K562 (cell line): ENCODE results near the gene NDUFAF3. TPM values are rescaled to one million over a fixed set of nuclear protein-coding genes. Genes with fewer than 3 reads are reported as not detected.

Experiments used
- ASH1L ChIP-seq: fragments of 450-650 bp; IDR thresholded peaks from 2 replicates; pipeline ENCODE4 v1.6.1; 2018; ENCODE audit warnings: borderline replicate concordance, mild to moderate bottlenecking, low read depth; ENCODE audit not compliant: partially characterized antibody
- CAMTA2 ChIP-seq: fragments of 250-450 bp; sonication (Bioruptor Pico); conservative IDR thresholded peaks from 2 replicates; pipeline ENCODE4 v1.5.1; 2022
- CCAR2 ChIP-seq: fragments of 200-400 bp; formaldehyde crosslinking; IDR thresholded peaks from 2 replicates; pipeline ENCODE4 v1.6.1; 2017; ENCODE audit warnings: mild to moderate bottlenecking, low read depth, low read length
- FOS ChIP-seq: IDR thresholded peaks from 3 replicates; pipeline ENCODE4 v1.6.1; 2011; ENCODE audit not compliant: insufficient read length; ENCODE audit errors: extremely low read depth
- KAT8 ChIP-seq: fragments of 450-650 bp; IDR thresholded peaks from 2 replicates; pipeline ENCODE4 v1.6.1; 2016; ENCODE audit warnings: low read depth, mild to moderate bottlenecking
- MEIS2 ChIP-seq: fragments of 450-650 bp; IDR thresholded peaks from 2 replicates; pipeline ENCODE4 v1.6.1; 2014; ENCODE audit warnings: mild to moderate bottlenecking; ENCODE audit not compliant: partially characterized antibody
- POU5F1 ChIP-seq: fragments of 150-350 bp; IDR thresholded peaks from 2 replicates; pipeline ENCODE4 v1.6.1; 2014; ENCODE audit warnings: borderline replicate concordance, low read length, low read depth, mild to moderate bottlenecking; ENCODE audit not compliant: partially characterized antibody
- SIN3A ChIP-seq, 2 experiments: fragments of 150-350 bp in 1 of 2; IDR thresholded peaks; 2 replicates each; pipeline ENCODE4 v1.6.1; 2011 to 2016; ENCODE audit warnings: borderline replicate concordance in 2 of 2, low read depth in 2 of 2, low read length in 2 of 2, mild to moderate bottlenecking in 2 of 2, moderate library complexity in 2 of 2; ENCODE audit not compliant: control insufficient read depth in 1 of 2
- SMC3 ChIP-seq: conservative IDR thresholded peaks from 2 replicates; pipeline ENCODE4 v1.6.1; 2011; ENCODE audit warnings: low read depth, low read length, improper control_type of control experiment; ENCODE audit not compliant: insufficient read depth
- TBP ChIP-seq: optimal IDR thresholded peaks from 2 replicates; pipeline ENCODE3; 2011; ENCODE audit warnings: low read depth, low read length, improper control_type of control experiment
- XRCC4 ChIP-seq: IDR thresholded peaks from one replicate; pipeline ENCODE4 v1.6.1; 2011; ENCODE audit not compliant: insufficient read depth, insufficient read length; ENCODE audit errors: extremely low read depth
- XRCC5 ChIP-seq: fragments of 200-400 bp; formaldehyde crosslinking; IDR thresholded peaks from 2 replicates; pipeline ENCODE4 v1.6.1; 2017; ENCODE audit warnings: low read depth, mild to moderate bottlenecking, low read length
- ZNF143 ChIP-seq: sonication (generic); formaldehyde crosslinking; IDR thresholded peaks from 2 replicates; pipeline ENCODE4 v1.9.0; 2022; ENCODE audit warnings: mild to moderate bottlenecking, missing genetic modification reagents
- ZNF77 ChIP-seq: fragments of 250-450 bp; sonication (Bioruptor Pico); IDR thresholded peaks from 2 replicates; pipeline ENCODE4 v1.5.0; 2020
- ZNF79 ChIP-seq: fragments of 250-450 bp; sonication (Bioruptor Pico); IDR thresholded peaks from 2 replicates; pipeline ENCODE4 v1.4.0; 2020; ENCODE audit warnings: low read depth, mild to moderate bottlenecking, moderate library complexity
- polyA plus RNA-seq, 8 experiments: library from polyadenylated mRNA; depleted of rRNA in 4 of 8; stranded (reverse) in 5 of 8; unstranded in 3 of 8; fragments of >200 nt; fragmentation: Nextera tagmentation in 2 of 8; fragmentation: Illumina TruSeq in 1 of 8; extraction: Ambion mirVana in 2 of 8; extraction: Trizol in 1 of 8; gene quantifications; 2 replicates each; pipeline versions ENCODE4 v1.2.1 to v1.2.3, GENCODE V29; 2011 to 2014; ENCODE audit warnings: inconsistent platforms in 1 of 8, missing spikeins in 1 of 8
- total RNA-seq, 7 experiments: library from RNA; depleted of rRNA in 6 of 7; stranded (reverse); fragments of >200 nt in 6 of 7; fragmentation: Illumina TruSeq in 2 of 7; extraction: Trizol in 2 of 7; gene quantifications; 2 replicates each; pipeline versions ENCODE4 v1.2.1 to v1.2.3, GENCODE V29; 2011 to 2021; ENCODE audit warnings: low replicate concordance in 1 of 7
- TF ChIP-seq, protein P1 (sequence below): IDR thresholded peaks from 2 replicates; pipeline ENCODE4 v1.6.1; 2011; ENCODE audit warnings: borderline replicate concordance, low read depth, mild to moderate bottlenecking, moderate library complexity, low read length; ENCODE audit not compliant: insufficient read depth, poor library complexity, severe bottlenecking
- TF ChIP-seq, protein P2 (sequence below): fragments of 450-650 bp; IDR thresholded peaks from 2 replicates; pipeline ENCODE4 v1.6.1; 2016; ENCODE audit warnings: low read depth

NDUFAF3 gene
- total and polyA plus RNA-seq, 9 of the 15 experiments (the other 6 are each of a cell fraction or from before 2014, with no cell fraction given), result 17.0 to 127 (median 36.3) TPM

DNA sequence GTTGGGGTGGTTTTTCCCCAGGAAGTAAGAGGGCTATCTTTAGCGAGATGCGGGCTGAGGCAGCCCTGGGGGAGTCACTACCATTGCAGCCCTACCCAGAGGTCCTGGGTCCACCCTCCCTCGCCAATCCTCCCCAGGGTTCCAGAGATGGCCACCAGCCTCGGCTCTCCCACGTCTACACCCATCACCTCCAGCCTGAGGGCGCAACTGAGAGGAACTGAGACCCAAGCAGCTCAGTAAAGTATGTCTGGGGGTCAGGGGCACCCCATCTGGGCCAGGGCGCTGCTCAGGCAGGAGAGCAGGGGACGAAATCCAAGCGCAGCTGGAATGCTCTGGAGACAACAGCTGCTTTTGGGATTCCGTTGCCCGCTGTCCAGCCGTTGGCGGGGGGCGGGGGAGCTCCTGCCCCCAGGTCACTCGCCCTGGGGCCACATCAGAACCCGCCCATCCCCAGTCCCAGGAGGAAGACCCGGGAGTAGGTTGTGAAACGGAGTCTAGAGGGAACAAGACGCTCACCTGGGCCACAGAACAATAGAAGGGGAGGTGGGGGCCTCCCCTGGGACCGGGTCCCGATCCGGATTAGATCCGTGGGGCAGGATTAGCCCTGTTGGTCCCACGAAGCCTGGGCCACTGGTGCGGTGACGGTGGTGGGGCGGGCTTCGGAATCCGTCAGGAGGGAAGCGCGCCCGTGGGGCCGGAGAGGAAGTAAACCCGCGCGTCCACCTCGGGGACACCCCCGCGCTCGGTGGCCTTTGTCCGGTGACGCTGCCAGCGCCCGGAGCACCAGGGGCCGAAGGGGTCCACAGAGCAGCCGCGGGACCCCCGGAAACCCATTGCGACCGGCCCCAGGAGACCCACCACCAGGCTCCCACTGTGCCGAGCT is 1.4 kb upstream of the NDUFAF3 start (continued):
- TF ChIP-seq SMC3 (no peak), SIN3A (IDR thresholded peaks at IDR 0.05; ENCODE audit: borderline replicate concordance in 2 of 2, control insufficient read depth in 1 of 2, low read depth in 2 of 2, low read length in 2 of 2) (peak in 1 of 2 experiments; percentile 53; a peak in 1 of 4 replicates), ZNF77 (no peak), FOS (no peak), ASH1L (no peak), MEIS2 (no peak), XRCC5 (no peak), POU5F1 (no peak), CAMTA2 (no peak), ZNF143 (CRISPR knock-in tag) (no peak), ZNF79 (CRISPR knock-in tag) (no peak), XRCC4 (no peak), TBP (peak; percentile 11), CCAR2 (no peak), KAT8 (no peak)
- TF ChIP-seq, protein P1, sequence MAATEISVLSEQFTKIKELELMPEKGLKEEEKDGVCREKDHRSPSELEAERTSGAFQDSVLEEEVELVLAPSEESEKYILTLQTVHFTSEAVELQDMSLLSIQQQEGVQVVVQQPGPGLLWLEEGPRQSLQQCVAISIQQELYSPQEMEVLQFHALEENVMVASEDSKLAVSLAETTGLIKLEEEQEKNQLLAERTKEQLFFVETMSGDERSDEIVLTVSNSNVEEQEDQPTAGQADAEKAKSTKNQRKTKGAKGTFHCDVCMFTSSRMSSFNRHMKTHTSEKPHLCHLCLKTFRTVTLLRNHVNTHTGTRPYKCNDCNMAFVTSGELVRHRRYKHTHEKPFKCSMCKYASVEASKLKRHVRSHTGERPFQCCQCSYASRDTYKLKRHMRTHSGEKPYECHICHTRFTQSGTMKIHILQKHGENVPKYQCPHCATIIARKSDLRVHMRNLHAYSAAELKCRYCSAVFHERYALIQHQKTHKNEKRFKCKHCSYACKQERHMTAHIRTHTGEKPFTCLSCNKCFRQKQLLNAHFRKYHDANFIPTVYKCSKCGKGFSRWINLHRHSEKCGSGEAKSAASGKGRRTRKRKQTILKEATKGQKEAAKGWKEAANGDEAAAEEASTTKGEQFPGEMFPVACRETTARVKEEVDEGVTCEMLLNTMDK, result no peak
- TF ChIP-seq, protein P2, sequence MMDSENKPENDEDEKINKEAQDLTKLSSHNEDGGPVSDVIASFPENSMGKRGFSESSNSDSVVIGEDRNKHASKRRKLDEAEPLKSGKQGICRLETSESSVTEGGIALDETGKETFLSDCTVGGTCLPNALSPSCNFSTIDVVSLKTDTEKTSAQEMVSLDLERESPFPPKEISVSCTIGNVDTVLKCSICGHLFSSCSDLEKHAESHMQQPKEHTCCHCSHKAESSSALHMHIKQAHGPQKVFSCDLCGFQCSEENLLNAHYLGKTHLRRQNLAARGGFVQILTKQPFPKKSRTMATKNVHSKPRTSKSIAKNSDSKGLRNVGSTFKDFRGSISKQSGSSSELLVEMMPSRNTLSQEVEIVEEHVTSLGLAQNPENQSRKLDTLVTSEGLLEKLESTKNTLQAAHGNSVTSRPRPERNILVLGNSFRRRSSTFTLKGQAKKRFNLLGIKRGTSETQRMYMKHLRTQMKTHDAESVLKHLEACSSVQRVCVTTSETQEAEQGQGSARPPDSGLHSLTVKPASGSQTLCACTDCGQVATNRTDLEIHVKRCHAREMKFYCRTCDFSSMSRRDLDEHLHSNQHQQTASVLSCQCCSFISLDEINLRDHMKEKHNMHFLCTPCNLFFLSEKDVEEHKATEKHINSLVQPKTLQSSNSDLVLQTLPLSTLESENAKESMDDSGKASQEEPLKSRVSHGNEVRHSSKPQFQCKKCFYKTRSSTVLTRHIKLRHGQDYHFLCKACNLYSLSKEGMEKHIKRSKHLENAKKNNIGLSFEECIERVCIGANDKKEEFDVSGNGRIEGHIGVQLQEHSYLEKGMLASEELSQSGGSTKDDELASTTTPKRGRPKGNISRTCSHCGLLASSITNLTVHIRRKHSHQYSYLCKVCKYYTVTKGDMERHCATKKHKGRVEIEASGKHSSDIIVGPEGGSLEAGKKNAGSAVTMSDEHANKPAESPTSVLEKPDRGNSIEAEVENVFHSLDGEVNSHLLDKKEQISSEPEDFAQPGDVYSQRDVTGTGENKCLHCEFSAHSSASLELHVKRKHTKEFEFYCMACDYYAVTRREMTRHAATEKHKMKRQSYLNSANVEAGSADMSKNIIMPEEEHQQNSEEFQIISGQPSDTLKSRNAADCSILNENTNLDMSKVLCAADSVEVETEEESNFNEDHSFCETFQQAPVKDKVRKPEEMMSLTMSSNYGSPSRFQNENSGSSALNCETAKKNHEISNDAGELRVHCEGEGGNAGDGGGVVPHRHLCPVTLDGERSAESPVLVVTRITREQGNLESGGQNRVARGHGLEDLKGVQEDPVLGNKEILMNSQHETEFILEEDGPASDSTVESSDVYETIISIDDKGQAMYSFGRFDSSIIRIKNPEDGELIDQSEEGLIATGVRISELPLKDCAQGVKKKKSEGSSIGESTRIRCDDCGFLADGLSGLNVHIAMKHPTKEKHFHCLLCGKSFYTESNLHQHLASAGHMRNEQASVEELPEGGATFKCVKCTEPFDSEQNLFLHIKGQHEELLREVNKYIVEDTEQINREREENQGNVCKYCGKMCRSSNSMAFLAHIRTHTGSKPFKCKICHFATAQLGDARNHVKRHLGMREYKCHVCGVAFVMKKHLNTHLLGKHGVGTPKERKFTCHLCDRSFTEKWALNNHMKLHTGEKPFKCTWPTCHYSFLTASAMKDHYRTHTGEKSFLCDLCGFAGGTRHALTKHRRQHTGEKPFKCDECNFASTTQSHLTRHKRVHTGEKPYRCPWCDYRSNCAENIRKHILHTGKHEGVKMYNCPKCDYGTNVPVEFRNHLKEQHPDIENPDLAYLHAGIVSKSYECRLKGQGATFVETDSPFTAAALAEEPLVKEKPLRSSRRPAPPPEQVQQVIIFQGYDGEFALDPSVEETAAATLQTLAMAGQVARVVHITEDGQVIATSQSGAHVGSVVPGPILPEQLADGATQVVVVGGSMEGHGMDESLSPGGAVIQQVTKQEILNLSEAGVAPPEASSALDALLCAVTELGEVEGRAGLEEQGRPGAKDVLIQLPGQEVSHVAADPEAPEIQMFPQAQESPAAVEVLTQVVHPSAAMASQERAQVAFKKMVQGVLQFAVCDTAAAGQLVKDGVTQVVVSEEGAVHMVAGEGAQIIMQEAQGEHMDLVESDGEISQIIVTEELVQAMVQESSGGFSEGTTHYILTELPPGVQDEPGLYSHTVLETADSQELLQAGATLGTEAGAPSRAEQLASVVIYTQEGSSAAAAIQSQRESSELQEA, result no peak
